NCI-H2196 (cell line): Measurements from ENCODE around the gene CLDN9.
"Not testable (repeated sequence)": the region's sequence is repeated elsewhere in the genome, so short reads cannot be mapped to it uniquely, and the experiment has no call there.

Experiments
- DNase-seq: peaks from one replicate; lab custom pipeline; 2025; ENCODE audit not compliant: unreplicated experiment; lab: John Stamatoyannopoulos, UW

Gene CLDN9

GRCh38 chr16:3054965-3055733 lies 42.4 kb downstream of the CLDN9 start:
- no peak for DNase-seq

- DNase-seq: not testable (repeated sequence)
Measured at GRCh38 chr16:3055734-3056115, 43.0 kb downstream of the CLDN9 start.

- DNase-seq: no peak
Measured at GRCh38 chr16:3056336-3057180, 43.8 kb downstream of the CLDN9 start.

DNA sequence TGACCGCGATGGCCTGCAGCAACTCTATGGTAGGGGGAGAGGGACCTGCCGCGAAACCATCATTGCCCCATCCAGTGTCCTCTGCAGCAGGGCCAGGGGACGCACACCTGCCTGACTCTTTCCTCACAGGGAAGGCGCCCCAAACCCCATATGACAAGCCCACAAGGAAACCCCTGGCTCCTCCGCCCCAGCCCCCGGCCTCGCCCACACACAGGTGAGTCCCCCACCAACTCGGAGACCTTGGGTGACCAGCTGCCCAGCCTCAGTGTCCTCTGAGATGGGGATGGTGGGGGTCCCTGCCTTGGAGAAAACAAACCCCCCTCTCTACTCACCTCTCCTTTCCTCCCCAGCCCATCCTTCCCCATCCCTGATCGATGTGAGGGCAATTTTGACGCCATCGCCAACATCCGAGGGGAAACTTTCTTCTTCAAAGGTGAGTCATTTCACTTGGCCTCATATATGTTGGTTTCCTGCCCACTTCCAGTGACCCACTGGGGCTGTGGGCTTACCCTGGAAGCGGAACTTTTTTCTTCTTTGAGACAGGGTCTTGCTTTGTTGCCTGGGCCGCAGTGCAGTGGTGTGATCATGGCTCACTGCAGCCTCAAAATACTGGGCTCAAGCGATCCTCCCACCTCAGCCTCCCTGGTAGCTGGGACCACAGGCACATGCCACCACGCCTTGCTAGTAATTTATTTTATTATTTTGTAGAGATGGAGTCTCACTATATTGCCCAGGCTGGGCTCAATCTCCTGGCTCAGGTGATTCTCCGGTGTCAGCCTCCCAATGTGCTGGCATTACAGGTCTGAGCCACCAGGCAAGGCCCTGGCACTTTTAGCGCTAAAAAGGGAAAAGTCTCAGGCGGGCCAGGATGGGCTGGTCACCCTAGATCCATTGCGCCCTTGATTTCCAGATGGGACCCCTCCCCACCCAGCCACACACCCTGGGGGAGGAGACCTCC lies 44.7 kb downstream of the CLDN9 start:
- DNase-seq: no peak

- DNase-seq: peak; percentile 25
Measured at GRCh38 chr16:3058139-3059030, 45.7 kb downstream of the CLDN9 start.

DNA sequence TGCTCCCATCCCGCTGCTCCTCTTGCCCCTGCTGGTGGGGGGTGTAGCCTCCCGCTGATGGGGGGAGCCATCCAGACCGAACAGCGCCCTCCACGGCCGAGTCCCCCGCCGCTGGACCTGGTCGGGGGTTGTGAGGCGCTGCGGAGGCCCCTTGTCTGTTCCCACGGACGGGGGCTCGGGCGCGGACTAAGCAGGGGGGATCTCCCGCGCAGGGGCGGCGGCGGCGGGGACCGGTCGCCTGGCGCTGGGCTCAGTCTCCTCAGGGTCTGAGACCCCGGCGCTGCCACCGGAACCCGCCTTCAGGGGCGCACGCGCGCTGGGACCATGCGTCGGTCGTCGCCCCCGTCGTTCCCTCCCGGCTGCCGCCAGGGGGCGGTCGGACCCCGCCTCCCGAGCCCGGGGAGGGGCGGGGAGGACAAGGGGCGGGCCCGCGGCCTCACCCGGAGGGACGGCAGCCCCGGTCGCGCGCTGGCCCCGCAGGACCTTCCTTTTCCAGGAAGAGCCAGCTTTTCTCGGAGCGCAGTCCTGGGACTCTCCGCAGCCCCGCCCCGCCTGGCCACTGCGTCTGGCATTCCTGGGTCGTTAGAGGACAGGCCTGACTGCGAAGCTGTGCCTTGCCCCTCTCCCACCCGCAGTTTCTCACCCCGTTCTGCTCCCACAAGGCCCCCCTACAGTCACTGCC lies 46.5 kb downstream of the CLDN9 start:
- DNase-seq: peak; percentile 93

DNA sequence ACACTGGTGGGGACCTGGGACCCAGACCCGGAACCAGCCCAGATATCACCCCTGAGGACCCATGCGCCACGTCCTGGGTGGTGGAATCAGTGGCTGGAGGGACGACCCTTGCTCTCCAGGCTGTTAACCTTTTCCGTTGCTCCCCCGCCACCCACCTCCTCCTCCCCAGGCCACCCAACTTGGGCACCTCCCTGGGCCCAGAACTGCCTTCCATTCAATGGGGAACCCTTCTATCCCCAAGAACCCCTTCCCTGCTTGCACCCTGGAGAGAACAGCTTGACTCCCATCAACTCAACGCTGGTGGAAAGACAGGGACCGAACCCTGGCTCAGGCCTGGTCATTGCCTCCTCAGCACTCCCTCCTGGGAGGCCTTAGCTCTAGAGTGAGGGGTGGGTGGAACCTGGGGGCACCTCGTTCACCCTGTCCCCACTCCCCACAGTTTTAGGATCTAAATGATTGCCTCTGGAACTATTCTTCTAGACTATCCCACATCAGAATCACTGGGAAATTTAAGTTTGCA lies 47.1 kb downstream of the CLDN9 start:
- no peak for DNase-seq

DNA sequence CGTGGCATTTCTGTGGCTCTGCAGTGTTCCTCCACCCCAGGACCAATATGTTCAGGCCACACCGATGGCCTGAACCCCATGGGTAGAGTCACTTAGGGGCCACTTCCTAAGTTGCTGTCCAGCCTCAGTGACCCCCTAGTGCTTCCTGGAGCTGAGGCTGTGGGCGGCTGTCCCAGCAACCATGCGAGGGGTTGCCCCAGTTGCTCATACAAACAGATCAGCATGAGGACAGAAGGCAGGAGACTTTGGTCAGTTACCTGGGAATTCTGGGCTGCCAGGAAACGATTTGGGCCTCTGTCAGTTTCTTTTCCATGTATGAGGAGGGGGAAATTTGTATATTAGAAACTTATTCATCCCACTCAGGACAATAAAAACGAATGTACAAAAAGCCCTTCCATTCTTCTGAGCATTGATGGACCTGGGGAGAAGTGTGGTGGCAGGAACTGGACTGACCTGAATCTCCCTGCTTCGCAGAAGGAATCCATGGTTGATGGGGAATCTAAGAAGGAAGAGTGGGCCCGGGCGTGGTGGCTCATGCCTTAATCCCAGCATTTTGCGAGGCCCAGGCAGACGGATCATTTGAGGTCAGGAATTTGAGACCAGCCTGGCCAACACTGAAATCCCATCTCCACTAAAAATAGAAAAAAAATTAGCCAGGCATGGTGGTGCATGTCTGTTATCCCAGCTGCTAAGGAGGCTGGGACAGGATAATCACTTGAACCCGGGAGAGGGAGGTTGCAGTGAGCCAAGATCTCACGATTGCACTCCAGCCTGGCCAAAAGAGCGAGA lies 47.8 kb downstream of the CLDN9 start:
- DNase-seq: no peak

DNA sequence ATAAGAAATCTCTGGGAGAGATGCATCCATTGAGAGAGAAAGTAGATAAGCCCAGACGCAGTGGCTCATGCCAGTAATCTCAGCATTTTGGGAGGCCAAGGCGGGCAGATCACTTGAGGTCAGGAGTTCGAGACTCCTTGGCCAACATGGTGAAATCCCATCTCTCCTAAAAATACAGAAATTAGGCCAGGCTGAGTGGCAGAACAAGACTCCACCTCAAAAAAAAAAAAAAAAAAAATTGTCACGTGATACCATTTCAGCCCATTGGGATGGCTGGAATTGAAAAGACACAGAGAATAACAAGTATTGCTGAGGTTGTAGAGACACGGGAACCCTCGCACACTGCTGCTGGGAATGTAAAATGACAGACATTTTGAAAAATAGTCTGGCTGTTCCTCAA lies 49.8 kb downstream of the CLDN9 start:
- no peak for DNase-seq

DNA sequence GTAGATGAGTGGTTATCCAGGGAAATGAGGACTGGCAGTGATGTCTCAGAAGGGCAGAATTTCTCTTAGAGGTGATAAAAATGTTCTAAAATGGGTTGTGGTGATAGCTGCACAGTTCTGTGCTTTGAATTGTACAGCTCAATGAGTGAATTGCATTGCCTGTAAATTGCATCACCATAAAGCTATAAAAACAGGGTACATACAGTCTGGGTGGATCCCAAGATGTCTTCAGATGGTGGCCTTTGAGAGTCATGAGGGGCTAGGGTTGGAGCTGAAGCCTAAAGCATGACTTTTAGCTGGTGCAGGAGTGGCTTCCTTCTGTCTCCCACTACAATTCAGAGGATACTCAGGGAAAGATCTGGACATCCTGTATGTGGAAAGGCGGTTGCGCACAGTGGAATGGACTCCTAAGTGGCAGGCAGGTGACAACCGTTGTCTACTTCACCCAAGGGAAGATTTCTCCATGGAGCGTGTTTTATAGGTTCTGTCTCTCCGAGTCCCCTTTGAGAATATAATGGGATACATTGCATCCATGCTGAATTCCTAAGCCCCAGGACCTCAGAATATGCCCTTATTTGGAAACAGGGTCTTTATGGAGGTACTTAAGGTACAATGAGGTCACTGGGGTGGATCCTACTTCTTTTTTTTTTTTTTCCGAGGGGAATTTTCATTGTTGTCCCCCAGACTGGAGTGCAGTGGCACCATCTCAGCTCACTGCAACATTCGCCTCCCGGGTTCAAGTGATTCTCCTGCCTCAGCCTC lies 51.1 kb downstream of the CLDN9 start:
- DNase-seq: no peak
